ENCODE measurements around the gene ZBED4.

ZBED4 gene

DNA sequence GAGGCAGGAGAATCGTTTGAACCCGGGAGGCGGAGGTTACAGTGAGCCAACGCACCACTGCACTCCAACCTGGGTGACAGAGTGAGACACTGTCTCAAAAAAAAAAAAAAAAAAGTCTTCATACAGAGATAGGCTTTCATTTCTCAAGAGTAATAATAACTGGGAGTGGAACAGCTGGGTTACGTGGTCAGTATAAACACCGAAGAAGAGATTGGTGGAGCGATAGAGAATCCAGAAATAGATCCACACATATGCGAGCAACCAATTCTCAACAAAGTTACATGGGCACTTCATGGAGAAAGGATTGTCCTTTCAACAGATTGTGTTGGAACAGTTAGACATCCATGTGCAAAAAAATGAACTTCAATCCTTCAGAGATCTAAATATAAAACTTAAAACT is 24.6 kb downstream of the ZBED4 start:
- Histone ChIP-seq H3K9me3 (ENCODE audit: control insufficient read depth, low read length) (no peaks in the 10 kb centered on the region), H3K4me3 (ENCODE audit: low read length) (no peak overlapping the region), H3K4me1 (ENCODE audit: control insufficient read depth, insufficient read depth, low read length) (no peaks in the 10 kb centered on the region), H3K36me3 (ENCODE audit: control insufficient read depth, insufficient read depth, low read length) (no peaks in the 10 kb centered on the region), H3K9ac (ENCODE audit: low read length) (no peak overlapping the region), H3K27me3 (ENCODE audit: control insufficient read depth, insufficient read depth, low read length) (no peaks in the 10 kb centered on the region)

DNA sequence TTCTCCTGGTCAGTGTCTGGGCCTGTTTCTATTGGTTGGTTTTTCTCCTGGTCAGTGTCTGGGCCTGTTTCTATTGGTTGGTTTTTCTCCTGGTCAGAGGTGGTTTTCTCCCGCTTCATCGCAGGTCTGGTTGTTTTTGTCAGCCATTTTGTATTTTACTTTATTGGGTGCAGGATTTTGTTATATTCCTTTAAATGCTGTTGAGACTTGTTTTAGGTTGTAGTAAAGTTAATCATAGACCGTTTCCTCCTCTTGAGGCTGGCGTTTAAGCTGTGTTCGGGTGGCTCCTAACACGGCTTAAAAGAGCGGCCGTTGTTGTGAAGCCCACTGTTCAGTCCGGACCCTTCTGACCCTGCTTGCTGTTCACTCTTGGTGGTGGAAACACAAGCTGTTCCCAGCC is 26.2 kb downstream of the ZBED4 start:
- Histone ChIP-seq H3K4me3 (ENCODE audit: low read length) (no peak overlapping the region), H3K36me3 (ENCODE audit: control insufficient read depth, insufficient read depth, low read length) (no peaks in the 10 kb centered on the region), H3K4me1 (ENCODE audit: control insufficient read depth, insufficient read depth, low read length) (no peaks in the 10 kb centered on the region), H3K9me3 (ENCODE audit: control insufficient read depth, low read length) (no peaks in the 10 kb centered on the region), H3K9ac (ENCODE audit: low read length) (no peak overlapping the region), H3K27me3 (ENCODE audit: control insufficient read depth, insufficient read depth, low read length) (no peaks in the 10 kb centered on the region)

DNA sequence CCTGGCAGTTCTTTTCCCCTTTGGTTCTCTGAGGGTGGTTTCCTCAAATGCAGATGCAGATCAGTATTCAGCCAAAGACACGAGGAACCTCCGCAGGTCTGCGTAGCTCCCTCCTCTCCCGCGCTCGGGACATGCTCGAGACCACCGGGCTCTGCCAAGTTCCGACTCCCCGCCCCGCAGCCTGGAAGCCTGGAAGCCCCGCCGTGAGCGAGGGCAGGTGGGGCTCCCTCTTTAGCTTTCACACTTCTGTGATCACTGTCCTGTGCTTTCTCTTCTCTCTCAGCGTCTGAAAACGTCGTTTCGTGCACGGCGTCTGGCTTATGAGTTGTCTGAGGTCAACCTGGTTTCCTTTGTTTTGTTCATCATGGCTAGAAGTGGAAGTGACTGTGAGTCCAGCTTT is 26.6 kb downstream of the ZBED4 start:
- Histone ChIP-seq H3K4me1 (ENCODE audit: control insufficient read depth, insufficient read depth, low read length) (no peaks in the 10 kb centered on the region), H3K27me3 (ENCODE audit: control insufficient read depth, insufficient read depth, low read length) (no peaks in the 10 kb centered on the region), H3K9me3 (ENCODE audit: control insufficient read depth, low read length) (no peaks in the 10 kb centered on the region), H3K4me3 (ENCODE audit: low read length) (no peak overlapping the region), H3K9ac (ENCODE audit: low read length) (no peak overlapping the region), H3K36me3 (ENCODE audit: control insufficient read depth, insufficient read depth, low read length) (no peaks in the 10 kb centered on the region)

- Histone ChIP-seq H3K4me3 (ENCODE audit: low read length) (no peak overlapping the region), H3K27me3 (ENCODE audit: control insufficient read depth, insufficient read depth, low read length) (no peaks in the 10 kb centered on the region), H3K4me1 (ENCODE audit: control insufficient read depth, insufficient read depth, low read length) (no peaks in the 10 kb centered on the region), H3K9me3 (ENCODE audit: control insufficient read depth, low read length) (no peaks in the 10 kb centered on the region), H3K36me3 (ENCODE audit: control insufficient read depth, insufficient read depth, low read length) (peaks cover 7% of the 10 kb centered on the region), H3K9ac (ENCODE audit: low read length) (no peak overlapping the region)
Observed at GRCh38 chr22:49881856-49882255, 28.2 kb downstream of the ZBED4 start.

GRCh38 chr22:49882519-49883293 is 29.1 kb downstream of the ZBED4 start:
- no peaks in the 10 kb centered on the region for H3K9me3 ChIP-seq (ENCODE audit: control insufficient read depth, low read length)
- H3K27me3 ChIP-seq (ENCODE audit: control insufficient read depth, insufficient read depth, low read length) = no peaks in the 10 kb centered on the region
- peaks cover 7% of the 10 kb centered on the region for H3K36me3 ChIP-seq (ENCODE audit: control insufficient read depth, insufficient read depth, low read length)
- no peaks in the 10 kb centered on the region for H3K4me1 ChIP-seq (ENCODE audit: control insufficient read depth, insufficient read depth, low read length)
- H3K4me3 ChIP-seq (ENCODE audit: low read length) = no peak overlapping the region
- H3K9ac ChIP-seq (ENCODE audit: low read length) = no peak overlapping the region

DNA sequence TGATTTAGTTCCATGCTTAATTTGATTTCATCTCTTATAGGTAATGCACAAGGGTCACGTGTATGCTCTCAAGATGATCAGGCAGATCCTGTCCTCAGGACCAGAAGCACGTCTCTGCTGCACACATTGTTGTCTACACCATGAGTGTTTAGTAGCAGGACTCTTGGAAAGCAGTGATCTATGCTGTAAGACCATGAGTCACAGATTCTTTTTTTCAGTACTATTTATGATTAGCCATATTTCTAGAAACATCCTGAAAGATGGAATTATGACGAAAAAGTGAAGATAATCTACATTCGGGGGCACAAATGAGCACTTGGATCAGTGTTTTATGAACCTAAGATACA is 29.6 kb downstream of the ZBED4 start:
- no peaks in the 10 kb centered on the region for H3K4me1 ChIP-seq (ENCODE audit: control insufficient read depth, insufficient read depth, low read length)
- H3K9me3 ChIP-seq (ENCODE audit: control insufficient read depth, low read length) = no peaks in the 10 kb centered on the region
- H3K9ac ChIP-seq (ENCODE audit: low read length) = no peak overlapping the region
- H3K27me3 ChIP-seq (ENCODE audit: control insufficient read depth, insufficient read depth, low read length) = no peaks in the 10 kb centered on the region
- no peak overlapping the region for H3K4me3 ChIP-seq (ENCODE audit: low read length)
- peaks cover 7% of the 10 kb centered on the region for H3K36me3 ChIP-seq (ENCODE audit: control insufficient read depth, insufficient read depth, low read length)

DNA sequence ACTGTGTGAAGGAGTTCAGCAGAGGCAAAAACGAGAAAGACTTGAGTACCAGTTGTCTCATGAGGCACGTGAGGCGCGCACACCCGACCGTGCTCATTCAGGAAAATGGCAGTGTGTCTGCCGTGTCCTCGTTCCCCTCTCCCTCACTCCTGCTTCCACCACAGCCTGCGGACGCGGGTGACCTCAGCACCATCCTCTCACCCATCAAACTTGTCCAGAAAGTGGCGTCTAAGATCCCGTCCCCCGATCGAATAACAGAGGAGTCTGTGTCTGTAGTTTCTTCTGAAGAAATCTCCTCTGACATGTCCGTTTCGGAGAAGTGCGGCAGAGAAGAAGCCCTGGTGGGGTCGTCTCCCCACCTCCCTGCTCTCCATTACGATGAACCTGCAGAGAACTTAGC is 30.4 kb downstream of the ZBED4 start:
- H3K9ac ChIP-seq (ENCODE audit: low read length) = no peak overlapping the region
- no peaks in the 10 kb centered on the region for H3K27me3 ChIP-seq (ENCODE audit: control insufficient read depth, insufficient read depth, low read length)
- no peak overlapping the region for H3K4me3 ChIP-seq (ENCODE audit: low read length)
- no peaks in the 10 kb centered on the region for H3K4me1 ChIP-seq (ENCODE audit: control insufficient read depth, insufficient read depth, low read length)
- peaks cover 7% of the 10 kb centered on the region for H3K36me3 ChIP-seq (ENCODE audit: control insufficient read depth, insufficient read depth, low read length)
- no peaks in the 10 kb centered on the region for H3K9me3 ChIP-seq (ENCODE audit: control insufficient read depth, low read length)

DNA sequence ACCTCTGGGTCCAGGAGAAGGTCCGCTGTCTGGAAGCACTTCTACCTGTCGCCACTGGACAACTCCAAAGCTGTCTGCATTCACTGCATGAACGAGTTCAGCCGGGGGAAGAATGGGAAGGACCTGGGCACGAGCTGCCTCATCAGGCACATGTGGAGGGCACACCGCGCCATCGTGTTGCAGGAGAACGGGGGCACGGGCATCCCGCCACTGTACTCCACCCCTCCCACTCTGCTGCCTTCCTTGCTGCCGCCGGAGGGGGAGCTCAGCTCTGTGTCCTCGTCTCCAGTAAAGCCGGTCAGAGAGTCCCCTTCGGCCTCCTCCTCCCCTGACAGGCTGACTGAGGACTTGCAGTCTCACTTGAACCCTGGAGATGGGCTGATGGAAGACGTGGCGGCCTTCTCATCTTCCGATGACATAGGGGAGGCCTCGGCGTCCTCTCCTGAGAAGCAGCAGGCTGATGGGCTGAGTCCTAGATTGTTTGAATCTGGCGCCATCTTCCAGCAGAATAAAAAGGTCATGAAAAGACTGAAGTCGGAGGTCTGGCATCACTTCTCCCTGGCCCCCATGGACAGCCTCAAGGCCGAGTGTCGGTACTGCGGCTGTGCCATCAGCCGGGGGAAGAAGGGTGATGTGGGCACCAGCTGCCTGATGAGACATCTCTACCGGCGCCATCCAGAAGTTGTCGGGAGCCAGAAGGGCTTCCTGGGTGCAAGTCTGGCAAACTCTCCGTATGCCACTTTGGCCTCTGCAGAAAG is 31.0 kb downstream of the ZBED4 start:
- Histone ChIP-seq H3K4me3 (ENCODE audit: low read length) (no peak overlapping the region), H3K9me3 (ENCODE audit: control insufficient read depth, low read length) (no peaks in the 10 kb centered on the region), H3K36me3 (ENCODE audit: control insufficient read depth, insufficient read depth, low read length) (peaks cover 7% of the 10 kb centered on the region), H3K9ac (ENCODE audit: low read length) (no peak overlapping the region), H3K4me1 (ENCODE audit: control insufficient read depth, insufficient read depth, low read length) (no peaks in the 10 kb centered on the region), H3K27me3 (ENCODE audit: control insufficient read depth, insufficient read depth, low read length) (no peaks in the 10 kb centered on the region)

GRCh38 chr22:49885281-49885680 is 31.6 kb downstream of the ZBED4 start:
- no peak overlapping the region for H3K4me3 ChIP-seq (ENCODE audit: low read length)
- no peaks in the 10 kb centered on the region for H3K9me3 ChIP-seq (ENCODE audit: control insufficient read depth, low read length)
- H3K9ac ChIP-seq (ENCODE audit: low read length) = no peak overlapping the region
- no peaks in the 10 kb centered on the region for H3K27me3 ChIP-seq (ENCODE audit: control insufficient read depth, insufficient read depth, low read length)
- peaks cover 7% of the 10 kb centered on the region for H3K36me3 ChIP-seq (ENCODE audit: control insufficient read depth, insufficient read depth, low read length)
- H3K4me1 ChIP-seq (ENCODE audit: control insufficient read depth, insufficient read depth, low read length) = no peaks in the 10 kb centered on the region

GRCh38 chr22:49885881-49886280 is 32.2 kb downstream of the ZBED4 start:
- Histone ChIP-seq H3K36me3 (ENCODE audit: control insufficient read depth, insufficient read depth, low read length) (peaks cover 7% of the 10 kb centered on the region), H3K4me1 (ENCODE audit: control insufficient read depth, insufficient read depth, low read length) (no peaks in the 10 kb centered on the region), H3K9ac (ENCODE audit: low read length) (no peak overlapping the region), H3K27me3 (ENCODE audit: control insufficient read depth, insufficient read depth, low read length) (no peaks in the 10 kb centered on the region), H3K9me3 (ENCODE audit: control insufficient read depth, low read length) (no peaks in the 10 kb centered on the region), H3K4me3 (ENCODE audit: low read length) (no peak overlapping the region)

DNA sequence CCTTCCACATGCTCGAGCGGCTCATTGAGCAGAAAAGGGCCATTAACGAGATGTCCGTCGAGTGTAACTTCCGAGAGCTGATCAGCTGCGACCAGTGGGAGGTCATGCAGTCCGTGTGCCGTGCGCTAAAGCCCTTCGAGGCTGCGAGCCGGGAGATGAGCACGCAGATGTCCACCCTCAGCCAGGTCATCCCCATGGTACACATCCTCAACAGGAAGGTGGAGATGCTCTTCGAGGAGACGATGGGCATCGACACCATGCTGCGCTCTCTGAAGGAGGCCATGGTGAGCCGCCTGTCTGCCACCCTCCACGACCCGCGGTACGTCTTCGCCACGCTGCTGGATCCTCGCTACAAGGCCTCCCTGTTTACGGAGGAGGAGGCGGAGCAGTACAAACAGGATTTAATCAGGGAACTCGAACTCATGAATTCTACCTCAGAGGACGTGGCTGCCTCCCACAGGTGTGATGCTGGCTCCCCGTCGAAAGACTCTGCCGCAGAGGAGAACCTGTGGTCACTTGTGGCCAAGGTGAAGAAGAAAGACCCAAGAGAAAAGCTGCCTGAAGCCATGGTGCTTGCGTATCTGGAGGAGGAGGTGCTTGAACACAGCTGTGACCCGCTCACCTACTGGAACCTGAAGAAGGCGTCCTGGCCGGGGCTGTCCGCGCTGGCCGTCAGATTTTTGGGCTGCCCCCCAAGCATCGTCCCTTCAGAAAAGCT is 32.9 kb downstream of the ZBED4 start:
- H3K4me1 ChIP-seq (ENCODE audit: control insufficient read depth, insufficient read depth, low read length) = no peaks in the 10 kb centered on the region
- no peaks in the 10 kb centered on the region for H3K9me3 ChIP-seq (ENCODE audit: control insufficient read depth, low read length)
- H3K4me3 ChIP-seq (ENCODE audit: low read length) = no peak overlapping the region
- H3K27me3 ChIP-seq (ENCODE audit: control insufficient read depth, insufficient read depth, low read length) = no peaks in the 10 kb centered on the region
- peaks cover 7% of the 10 kb centered on the region for H3K36me3 ChIP-seq (ENCODE audit: control insufficient read depth, insufficient read depth, low read length)
- H3K9ac ChIP-seq (ENCODE audit: low read length) = no peak overlapping the region

DNA sequence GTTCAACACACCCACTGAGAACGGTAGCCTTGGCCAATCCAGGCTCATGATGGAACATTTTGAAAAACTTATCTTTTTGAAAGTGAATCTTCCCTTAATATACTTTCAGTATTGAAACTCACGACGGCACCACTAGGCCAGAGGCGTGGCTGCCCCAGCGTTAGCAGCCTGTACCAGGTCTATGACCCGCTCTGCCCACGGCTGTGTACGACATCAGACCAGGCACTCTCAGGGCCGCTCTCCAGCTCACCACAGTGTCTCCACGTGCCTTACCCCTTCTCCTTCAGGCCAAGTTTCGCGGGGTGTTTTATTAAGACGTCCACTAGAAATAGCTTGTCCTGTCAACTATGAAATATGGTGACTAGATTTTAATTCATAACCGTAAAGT is 33.4 kb downstream of the ZBED4 start:
- H3K9me3 ChIP-seq (ENCODE audit: control insufficient read depth, low read length) = no peaks in the 10 kb centered on the region
- no peaks in the 10 kb centered on the region for H3K4me1 ChIP-seq (ENCODE audit: control insufficient read depth, insufficient read depth, low read length)
- H3K9ac ChIP-seq (ENCODE audit: low read length) = no peak overlapping the region
- no peaks in the 10 kb centered on the region for H3K27me3 ChIP-seq (ENCODE audit: control insufficient read depth, insufficient read depth, low read length)
- no peak overlapping the region for H3K4me3 ChIP-seq (ENCODE audit: low read length)
- peaks cover 7% of the 10 kb centered on the region for H3K36me3 ChIP-seq (ENCODE audit: control insufficient read depth, insufficient read depth, low read length)

Data from mucosa of stomach (tissue), 1 donor.